Lower lobe of right lung (tissue), 2 donors: Measurements from ENCODE around the gene LTB4R. TPM values are rescaled to one million over a fixed set of nuclear protein-coding genes. Genes with fewer than 3 reads are reported as not detected.
A peak's percentile ranks its signal among the peaks of the same experiment; 100 is the strongest.

Source experiments
- ATAC-seq, 2 donors: fragments of 200-7000 bp; cut with Tn5 transposase; one replicate each; pipeline ENCODE4 v1.9.1; 2020 to 2022; ENCODE audit warnings: mild to moderate bottlenecking in 2 of 2, moderate library complexity in 2 of 2
- DNase-seq: peaks from one replicate; pipeline ENCODE4 v3.0.0-alpha.2; 2020
- H3K27ac ChIP-seq: fragments of 200-600 bp; one replicate; pipeline ENCODE4 v1.8.0; 2022
- H3K27me3 ChIP-seq: fragments of 200-600 bp; one replicate; pipeline ENCODE4 v1.8.0; 2022; ENCODE audit warnings: low read depth
- H3K36me3 ChIP-seq: fragments of 200-600 bp; one replicate; pipeline ENCODE4 v1.8.0; 2022; ENCODE audit warnings: mild to moderate bottlenecking
- H3K4me1 ChIP-seq: fragments of 200-600 bp; one replicate; pipeline ENCODE4 v1.8.0; 2022
- H3K4me3 ChIP-seq: fragments of 200-600 bp; one replicate; pipeline ENCODE4 v1.8.0; 2022; ENCODE audit warnings: mild to moderate bottlenecking
- H3K9me3 ChIP-seq: fragments of 200-600 bp; one replicate; pipeline ENCODE4 v1.8.0; 2022
- CTCF ChIP-seq: fragments of 200-600 bp; IDR thresholded peaks from one replicate; pipeline ENCODE4 v1.8.0; 2022; ENCODE audit warnings: antibody characterized with exemption, mild to moderate bottlenecking
- intact Hi-C: fragments of 100-400 bp; cut with DNase I; formaldehyde crosslinking; loops from one replicate; pipeline ENCODE4 v1.11.0; 2022
- total RNA-seq: library from RNA; stranded (reverse); fragmentation: NEBNext Ultra II Directional; extraction: Animal tissue kit (Norgen Biotek cat#: 25700); gene quantifications from one replicate; pipeline ENCODE4 v1.2.1, GENCODE V29; 2021
- donor health status: DM: no; HTN: yes; CAD: no; lungs with severe emphysema.

The LTB4R gene
- total RNA-seq, 1 donor from 2014 or later: 14.1 TPM

GRCh38 chr14:24273422-24273998, 37.8 kb upstream of the LTB4R start:
- intact Hi-C loops: no loop called here
- no peaks in the 10 kb centered on the region for H3K9me3 ChIP-seq
- TF ChIP-seq CTCF: peak; percentile 12
- H3K36me3 ChIP-seq: peaks cover 17% of the 10 kb centered on the region
- H3K4me1 ChIP-seq: peaks cover 68% of the 10 kb centered on the region
- peak overlapping the region; percentile 98 for H3K27ac ChIP-seq
- DNase-seq (no peak), ATAC-seq (no peak)
- no peak overlapping the region for H3K4me3 ChIP-seq
- no peaks in the 10 kb centered on the region for H3K27me3 ChIP-seq

GRCh38 chr14:24274101-24274543, 37.2 kb upstream of the LTB4R start:
- no peak for DNase-seq
- peak; percentile 64 to 72 for ATAC-seq

GRCh38 chr14:24277071-24277470, 34.2 kb upstream of the LTB4R start:
- H3K4me1 ChIP-seq: peaks cover 84% of the 10 kb centered on the region
- intact Hi-C loops: no loop called here
- no peak overlapping the region for H3K27ac ChIP-seq
- H3K27me3 ChIP-seq: no peaks in the 10 kb centered on the region
- no peaks in the 10 kb centered on the region for H3K9me3 ChIP-seq
- no peak overlapping the region for H3K4me3 ChIP-seq
- DNase-seq (peak; percentile 47), ATAC-seq (no peak)
- TF ChIP-seq CTCF: no peak
- H3K36me3 ChIP-seq: no peaks in the 10 kb centered on the region

More at GRCh38 chr14:24274101-24274543, 37.2 kb upstream of the LTB4R start:
- Histone ChIP-seq H3K27me3 (no peaks in the 10 kb centered on the region), H3K36me3 (peaks cover 11% of the 10 kb centered on the region), H3K9me3 (no peaks in the 10 kb centered on the region), H3K4me1 (peaks cover 75% of the 10 kb centered on the region), H3K4me3 (no peak overlapping the region), H3K27ac (peak overlapping the region; percentile 98)
- intact Hi-C loops: no loop called here
- no peak for TF ChIP-seq CTCF

GRCh38 chr14:24277606-24278321, 33.5 kb upstream of the LTB4R start:
- Histone ChIP-seq H3K4me3 (no peak overlapping the region), H3K27ac (no peak overlapping the region), H3K27me3 (no peaks in the 10 kb centered on the region), H3K9me3 (no peaks in the 10 kb centered on the region), H3K36me3 (no peaks in the 10 kb centered on the region), H3K4me1 (peaks cover 84% of the 10 kb centered on the region)
- ATAC-seq (peak; percentile 13 to 56), DNase-seq (peak; percentile 77)
- intact Hi-C loops: no loop called here
- TF ChIP-seq CTCF: no peak

GRCh38 chr14:24278424-24278823, 32.9 kb upstream of the LTB4R start:
- ATAC-seq: no peak
- intact Hi-C loops: no loop called here
- no peaks in the 10 kb centered on the region for H3K27me3 ChIP-seq
- no peak overlapping the region for H3K4me3 ChIP-seq
- H3K4me1 ChIP-seq: peaks cover 79% of the 10 kb centered on the region
- DNase-seq: no peak
- no peaks in the 10 kb centered on the region for H3K36me3 ChIP-seq
- no peak for TF ChIP-seq CTCF
- H3K9me3 ChIP-seq: no peaks in the 10 kb centered on the region
- no peak overlapping the region for H3K27ac ChIP-seq
